IPS DF 6.9 (cell line): ENCODE data around the gene DDTL.

Source experiments
- DNase-seq: peaks from one replicate; pipeline ENCODE4 v3.0.0-alpha.2; 2013; ENCODE audit warnings: low read depth, low spot score
- H3K27ac ChIP-seq: one replicate; pipeline ENCODE4 v1.5.1; 2013; ENCODE audit warnings: low read length, control low read depth
- H3K27me3 ChIP-seq: 2 replicates; pipeline ENCODE4 v1.6.1; 2013; ENCODE audit warnings: mild to moderate bottlenecking, low read length; ENCODE audit not compliant: control insufficient read depth, insufficient read depth
- H3K36me3 ChIP-seq: 2 replicates; pipeline ENCODE4 v1.6.1; 2013; ENCODE audit warnings: low read length; ENCODE audit not compliant: control insufficient read depth, insufficient read depth
- H3K4me1 ChIP-seq: 2 replicates; pipeline ENCODE4 v1.6.1; 2013; ENCODE audit warnings: low read length; ENCODE audit not compliant: control insufficient read depth, insufficient read depth
- H3K4me3 ChIP-seq: 2 replicates; pipeline ENCODE4 v1.5.1; 2013; ENCODE audit warnings: mild to moderate bottlenecking, low read length
- H3K9me3 ChIP-seq: 2 replicates; pipeline ENCODE4 v1.6.1; 2013; ENCODE audit warnings: low read length, inconsistent platforms; ENCODE audit not compliant: control insufficient read depth, insufficient read depth
- WGBS: extraction: QIAGEN DNeasy Blood & Tissue Kit; methylation state at CpG from one replicate; pipeline ENCODE4 v1.1.7; 2013; ENCODE audit warnings: mixed read lengths, missing lambda C conversion rate; ENCODE audit not compliant: insufficient read length, insufficient coverage; 5-methylcytosine and 5-hydroxymethylcytosine counted together

Gene DDTL

DNA sequence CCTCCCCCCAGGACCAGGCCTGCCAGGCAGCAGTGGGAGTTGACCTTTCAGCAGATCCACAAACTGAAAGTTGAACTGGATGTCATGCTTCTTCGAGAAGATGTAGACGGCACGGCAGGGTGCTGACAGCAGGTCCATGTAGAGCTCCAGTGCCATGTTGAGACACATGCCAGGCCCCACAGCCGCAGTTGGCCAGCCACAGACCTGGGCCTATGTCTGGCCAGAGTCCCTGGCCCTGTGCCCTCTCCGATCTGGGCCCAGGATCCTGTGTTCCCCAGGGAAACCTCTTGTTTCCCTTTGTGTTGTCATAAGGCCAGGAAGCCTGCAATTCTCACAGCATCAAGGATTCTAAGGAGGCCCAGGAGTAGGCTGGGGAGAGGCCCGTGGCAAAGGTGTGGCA is 38.5 kb downstream of the DDTL start, which contains the start of gene GSTT4:
Gene GSTT4 (minus strand): TSS at position 253 of the 400 bp plus-strand sequence. CDS start 97 bp downstream, at position 156.
- H3K27me3 ChIP-seq, result no peaks in the 10 kb centered on the region
- no peak within 1 kb of the TSS for H3K27ac ChIP-seq
- H3K36me3 ChIP-seq, result no peaks in the 10 kb centered on the region
- no peak for DNase-seq
- H3K4me3 ChIP-seq, result no peak within 1 kb of the TSS
- no peaks in the 10 kb centered on the region for H3K9me3 ChIP-seq
- no CpG with 5 or more reads among the region's 6 CpGs for WGBS
- no peaks in the 10 kb centered on the region; the same call in none of the 2 replicates for H3K4me1 ChIP-seq

DNA sequence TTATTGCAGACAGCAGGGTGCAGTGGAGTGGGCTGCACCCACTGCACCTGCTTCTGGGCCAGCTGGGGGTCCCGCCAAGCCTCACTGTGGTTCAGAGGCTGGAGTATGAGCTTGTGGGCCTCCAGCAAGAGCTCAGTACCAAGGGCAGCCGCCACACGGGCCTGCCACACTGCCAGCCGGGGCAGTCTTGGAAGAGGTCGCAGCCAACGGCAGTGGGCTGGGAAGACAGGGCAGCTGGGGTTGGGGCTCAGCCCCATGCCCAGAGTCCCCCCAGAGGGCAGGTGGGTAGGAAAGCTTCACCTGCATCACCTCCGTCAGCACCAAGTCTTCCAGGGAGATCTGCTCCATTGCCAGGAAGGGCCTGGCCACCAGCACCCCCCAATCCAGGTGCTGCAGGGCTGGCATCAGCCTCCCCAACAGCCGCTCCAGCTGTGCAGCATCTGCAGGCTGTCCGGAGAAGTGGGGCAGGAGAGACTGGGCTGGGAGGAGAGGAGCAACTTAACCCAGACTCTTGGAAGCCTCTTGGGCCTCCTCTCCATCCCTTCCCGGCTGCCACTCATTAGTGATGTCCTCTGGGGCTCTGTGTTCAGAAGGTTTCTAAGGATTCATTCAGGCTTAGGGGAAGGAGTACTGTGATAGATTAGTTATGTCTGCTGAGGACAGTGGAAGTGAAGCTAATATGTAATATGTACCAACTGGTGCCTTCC is 39.7 kb downstream of the DDTL start:
- H3K27me3 ChIP-seq, result no peaks in the 10 kb centered on the region
- WGBS, result no CpG with 5 or more reads among the region's 10 CpGs
- no peak overlapping the region for H3K27ac ChIP-seq
- no peak overlapping the region for H3K4me3 ChIP-seq
- no peak for DNase-seq
- H3K36me3 ChIP-seq, result no peaks in the 10 kb centered on the region
- H3K4me1 ChIP-seq, result no peaks in the 10 kb centered on the region; the same call in none of the 2 replicates
- no peaks in the 10 kb centered on the region for H3K9me3 ChIP-seq

DNA sequence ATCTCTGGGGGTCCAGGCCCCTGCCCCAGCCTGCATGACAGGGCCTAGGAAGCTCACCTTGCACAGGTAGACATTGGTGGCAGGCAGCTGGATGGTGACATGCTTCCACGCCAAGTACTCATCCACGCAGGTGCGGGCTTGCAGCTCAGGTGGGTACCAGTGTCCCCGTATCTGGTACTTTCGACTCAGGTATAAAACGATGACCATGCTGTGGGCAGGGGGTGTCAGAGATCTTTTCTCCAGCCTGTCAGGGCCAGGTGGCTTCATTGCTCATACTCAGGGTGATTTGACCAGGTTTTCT is 40.2 kb downstream of the DDTL start:
- WGBS, result no CpG with 5 or more reads among the region's 6 CpGs
- Histone ChIP-seq H3K4me3 (no peak overlapping the region), H3K27ac (no peak overlapping the region), H3K9me3 (no peaks in the 10 kb centered on the region), H3K4me1 (no peaks in the 10 kb centered on the region; the same call in 1 of the 2 replicates), H3K27me3 (no peaks in the 10 kb centered on the region), H3K36me3 (no peaks in the 10 kb centered on the region)
- no peak for DNase-seq

DNA sequence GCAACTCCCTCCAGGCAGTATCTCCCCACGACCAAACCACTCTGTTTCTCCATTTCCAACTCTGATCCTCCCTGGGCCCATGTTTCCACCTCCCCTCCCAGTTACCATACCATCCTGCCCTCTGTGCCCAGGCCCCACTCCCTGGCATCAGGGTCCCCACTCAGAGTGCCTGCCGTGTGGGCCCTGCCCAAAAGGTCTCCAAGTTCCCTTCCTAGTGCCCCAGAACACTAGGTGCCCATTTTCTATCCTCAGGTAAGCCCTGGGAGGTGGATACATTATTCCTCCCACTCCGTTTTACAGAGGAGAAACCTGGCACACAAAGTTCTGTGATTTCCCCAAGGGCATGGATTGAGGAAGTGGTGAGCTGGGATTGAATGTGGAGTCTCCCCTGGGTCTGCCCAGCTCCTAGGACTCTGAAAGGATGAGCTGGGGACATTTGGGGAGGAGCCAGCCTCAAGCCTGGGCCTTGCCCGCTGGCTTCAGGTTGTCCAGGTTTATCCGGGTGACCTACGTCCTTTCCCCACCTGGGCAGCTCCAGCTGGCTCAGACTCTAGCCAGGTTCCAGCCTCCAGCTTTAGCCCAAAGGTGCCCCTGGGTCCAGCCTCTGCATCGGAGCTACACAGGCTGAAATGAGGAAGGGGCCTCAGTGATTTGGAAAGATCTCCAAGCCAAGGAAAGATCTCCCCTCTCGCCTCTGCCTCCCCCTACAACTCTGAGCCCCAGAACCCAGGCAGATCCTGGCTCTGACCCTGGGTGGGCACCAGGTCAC is 40.7 kb downstream of the DDTL start:
- Histone ChIP-seq H3K27ac (no peak overlapping the region), H3K4me3 (no peak overlapping the region), H3K36me3 (no peaks in the 10 kb centered on the region), H3K4me1 (no peaks in the 10 kb centered on the region; the same call in 1 of the 2 replicates), H3K9me3 (no peaks in the 10 kb centered on the region), H3K27me3 (no peaks in the 10 kb centered on the region)
- DNase-seq, result no peak
- no CpG with 5 or more reads among the region's 8 CpGs for WGBS

DNA sequence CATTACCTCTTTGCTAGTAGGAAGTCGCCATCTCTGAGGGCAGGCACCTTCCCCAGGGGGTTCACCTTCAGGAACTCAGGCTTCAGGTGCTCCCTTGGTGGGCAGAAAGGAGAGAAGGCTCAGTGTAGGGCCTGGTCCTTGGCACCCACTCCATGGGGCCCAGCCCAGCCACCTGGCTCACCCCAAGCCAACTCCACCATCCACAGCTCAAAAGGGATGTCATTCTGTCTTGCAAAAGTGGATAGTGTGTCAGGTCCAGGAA is 41.3 kb downstream of the DDTL start:
- no CpG with 5 or more reads among the region's 1 CpG for WGBS
- Histone ChIP-seq H3K4me1 (no peaks in the 10 kb centered on the region; the same call in 1 of the 2 replicates), H3K27ac (no peak overlapping the region), H3K4me3 (no peak overlapping the region), H3K9me3 (no peaks in the 10 kb centered on the region), H3K36me3 (no peaks in the 10 kb centered on the region), H3K27me3 (no peaks in the 10 kb centered on the region)
- DNase-seq, result no peak

DNA sequence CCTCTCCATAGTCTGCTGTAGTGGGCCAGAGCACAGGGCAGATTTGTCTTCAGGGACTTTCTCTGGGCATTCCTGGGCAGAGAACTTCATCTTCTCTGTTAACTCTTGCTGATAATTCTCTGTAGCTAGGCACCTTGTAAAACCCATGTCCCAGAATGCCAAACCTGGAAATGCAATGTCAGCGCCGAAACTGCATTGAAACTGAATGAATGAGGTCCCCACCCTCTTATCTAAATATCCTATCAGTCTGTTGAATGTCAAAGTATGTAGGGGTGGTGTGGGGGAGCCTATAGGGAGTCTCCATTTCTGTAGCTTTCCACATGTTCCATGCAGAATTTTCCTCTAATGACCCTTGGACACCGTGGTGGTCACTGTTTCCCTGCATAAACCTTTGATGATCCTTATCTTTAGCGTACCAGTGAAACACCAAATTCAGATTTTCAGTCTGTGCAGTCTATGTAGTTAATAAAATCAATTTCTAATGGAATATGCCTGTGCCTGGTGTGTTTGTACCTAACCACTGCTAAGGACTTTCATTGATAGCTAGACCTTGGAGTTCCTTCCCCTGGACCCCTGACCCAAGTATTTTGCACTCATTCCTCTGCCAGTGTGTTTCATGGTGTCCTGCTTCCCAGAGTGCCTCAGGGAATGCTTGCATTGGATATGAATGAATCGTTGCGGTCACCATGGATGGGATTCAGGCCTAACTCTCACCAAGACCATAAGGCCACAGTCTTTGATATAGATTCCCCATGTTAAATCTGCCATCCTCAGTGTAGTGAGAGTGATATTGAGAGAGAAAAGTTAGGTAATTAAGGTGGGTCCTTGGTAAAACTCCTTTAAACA is 41.9 kb downstream of the DDTL start:
- Histone ChIP-seq H3K4me3 (no peak overlapping the region), H3K27me3 (no peaks in the 10 kb centered on the region), H3K27ac (no peak overlapping the region), H3K9me3 (no peaks in the 10 kb centered on the region), H3K4me1 (no peaks in the 10 kb centered on the region; the same call in 1 of the 2 replicates), H3K36me3 (no peaks in the 10 kb centered on the region)
- WGBS, result no CpG with 5 or more reads among the region's 6 CpGs
- no peak for DNase-seq

DNA sequence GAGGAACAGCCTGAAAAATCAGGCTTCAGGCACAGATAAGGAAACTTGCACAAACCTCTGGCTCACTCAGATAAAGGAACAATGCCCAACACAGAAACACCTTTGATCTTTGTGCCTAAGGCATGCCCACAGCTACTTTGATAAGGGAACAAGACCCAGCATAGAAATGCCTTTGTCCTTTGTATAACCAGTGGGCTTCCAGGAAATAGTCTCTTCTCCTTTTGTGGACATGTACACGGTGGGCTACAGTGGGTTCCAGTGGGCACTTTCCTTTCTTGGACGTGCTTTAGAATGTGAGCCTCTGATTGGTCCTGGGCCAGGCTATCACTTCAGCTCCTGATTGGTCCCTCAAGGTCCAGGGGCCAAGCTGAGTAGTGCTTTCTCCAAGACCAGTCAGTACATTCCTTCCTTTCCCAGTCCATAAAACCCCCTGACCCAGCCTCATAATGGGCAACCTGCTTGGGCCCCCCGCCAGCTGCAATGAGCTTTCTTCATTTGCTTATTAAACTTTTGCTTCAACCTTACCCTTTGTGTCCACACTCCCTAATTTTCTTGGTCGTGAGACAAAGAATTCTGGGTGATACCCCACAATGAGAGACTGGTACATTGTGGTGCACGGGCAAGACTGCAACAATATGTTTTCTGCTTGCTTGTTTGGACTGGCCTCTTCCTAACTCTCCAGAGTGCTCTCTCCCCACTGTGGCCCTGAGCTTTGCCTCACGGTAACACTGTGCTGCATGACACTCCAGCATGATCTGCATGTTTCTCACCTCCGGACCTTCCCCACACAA is 42.7 kb downstream of the DDTL start:
- Histone ChIP-seq H3K27ac (no peak overlapping the region), H3K4me1 (no peaks in the 10 kb centered on the region), H3K36me3 (no peaks in the 10 kb centered on the region), H3K9me3 (no peaks in the 10 kb centered on the region), H3K4me3 (no peak overlapping the region), H3K27me3 (no peaks in the 10 kb centered on the region)
- WGBS, result no CpG with 5 or more reads among the region's 7 CpGs
- DNase-seq, result no peak

DNA sequence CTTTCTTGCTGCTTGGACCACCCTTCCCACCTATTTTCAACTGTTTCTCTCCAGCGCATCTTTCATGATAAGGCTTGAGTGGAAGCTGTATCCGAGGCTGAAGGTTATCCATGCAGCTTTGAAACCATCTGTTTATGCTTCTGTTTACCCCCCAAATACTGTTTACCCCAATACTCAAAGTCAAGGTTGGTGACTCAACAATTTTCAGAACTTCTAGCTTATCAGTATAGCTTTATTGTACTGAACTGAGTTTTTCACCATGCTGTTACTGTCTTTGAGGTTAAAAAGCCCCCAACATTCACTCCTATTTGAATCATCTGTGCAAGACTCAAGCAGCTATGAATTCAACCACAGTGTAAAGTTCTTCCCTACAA is 43.3 kb downstream of the DDTL start:
- Histone ChIP-seq H3K4me1 (no peaks in the 10 kb centered on the region), H3K4me3 (no peak overlapping the region), H3K27me3 (no peaks in the 10 kb centered on the region), H3K27ac (no peak overlapping the region), H3K36me3 (no peaks in the 10 kb centered on the region), H3K9me3 (no peaks in the 10 kb centered on the region)
- DNase-seq, result no peak
- no CpG with 5 or more reads among the region's 2 CpGs for WGBS

DNA sequence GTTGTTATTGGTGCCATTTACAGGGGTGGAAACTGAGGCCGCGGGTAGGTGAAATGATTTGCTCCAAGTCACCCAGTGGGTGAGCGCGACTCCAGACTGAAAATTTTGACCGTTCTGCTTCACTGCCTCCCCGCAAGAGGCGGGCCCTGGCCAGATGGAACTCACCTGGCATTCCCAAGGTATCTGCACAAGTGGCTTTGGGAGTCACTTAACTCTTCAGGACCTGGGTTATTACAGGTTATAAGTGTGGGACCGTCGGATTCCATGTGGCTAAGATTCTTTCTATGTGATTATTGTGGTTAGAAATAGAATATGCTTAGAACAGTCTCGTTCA is 45.0 kb downstream of the DDTL start:
- WGBS, result no CpG with 5 or more reads among the region's 10 CpGs
- Histone ChIP-seq H3K4me1 (no peaks in the 10 kb centered on the region), H3K36me3 (no peaks in the 10 kb centered on the region), H3K27me3 (no peaks in the 10 kb centered on the region), H3K4me3 (peak overlapping the region; percentile 73), H3K9me3 (no peaks in the 10 kb centered on the region), H3K27ac (no peak overlapping the region)
- DNase-seq, result no peak

DNA sequence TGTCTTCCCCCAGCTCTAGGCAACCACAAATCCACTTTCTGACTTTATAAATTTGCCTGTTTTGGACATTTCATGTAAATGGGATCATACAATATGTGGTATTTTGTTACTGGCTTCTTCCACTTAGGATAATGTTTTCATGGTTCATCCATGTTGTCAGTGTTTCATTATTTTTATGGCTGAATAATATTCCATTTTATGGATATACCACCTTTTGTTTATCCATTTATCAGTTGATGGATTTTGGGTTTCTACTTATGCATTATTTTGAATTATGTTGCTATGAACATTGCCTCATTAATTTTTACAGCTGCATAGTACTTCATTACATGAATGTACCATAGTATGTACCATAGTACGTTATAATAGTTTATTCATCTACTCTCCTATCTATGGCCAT is 49.5 kb downstream of the DDTL start:
- DNase-seq, result no peak
- Histone ChIP-seq H3K27me3 (no peaks in the 10 kb centered on the region), H3K4me3 (no peak overlapping the region), H3K9me3 (no peaks in the 10 kb centered on the region), H3K4me1 (no peaks in the 10 kb centered on the region), H3K27ac (no peak overlapping the region), H3K36me3 (no peaks in the 10 kb centered on the region)
- WGBS, result no CpG with 5 or more reads among the region's 1 CpG
